LNCAP (cell line): ENCODE data around the gene TSPOAP1.

ENCODE experiments used
- CTCF ChIP-seq: fragments of 450-650 bp; IDR thresholded peaks from 2 replicates; pipeline ENCODE4 v1.5.1; 2017; ENCODE audit warnings: mild to moderate bottlenecking

Gene TSPOAP1

GRCh38 chr17:58367461-58367860 is 38.9 kb upstream of the TSPOAP1 start:
- TF ChIP-seq CTCF: no peak

- TF ChIP-seq CTCF: no peak
These were observed 37.5 kb upstream of the TSPOAP1 start for GRCh38 chr17:58365980-58366595.

DNA sequence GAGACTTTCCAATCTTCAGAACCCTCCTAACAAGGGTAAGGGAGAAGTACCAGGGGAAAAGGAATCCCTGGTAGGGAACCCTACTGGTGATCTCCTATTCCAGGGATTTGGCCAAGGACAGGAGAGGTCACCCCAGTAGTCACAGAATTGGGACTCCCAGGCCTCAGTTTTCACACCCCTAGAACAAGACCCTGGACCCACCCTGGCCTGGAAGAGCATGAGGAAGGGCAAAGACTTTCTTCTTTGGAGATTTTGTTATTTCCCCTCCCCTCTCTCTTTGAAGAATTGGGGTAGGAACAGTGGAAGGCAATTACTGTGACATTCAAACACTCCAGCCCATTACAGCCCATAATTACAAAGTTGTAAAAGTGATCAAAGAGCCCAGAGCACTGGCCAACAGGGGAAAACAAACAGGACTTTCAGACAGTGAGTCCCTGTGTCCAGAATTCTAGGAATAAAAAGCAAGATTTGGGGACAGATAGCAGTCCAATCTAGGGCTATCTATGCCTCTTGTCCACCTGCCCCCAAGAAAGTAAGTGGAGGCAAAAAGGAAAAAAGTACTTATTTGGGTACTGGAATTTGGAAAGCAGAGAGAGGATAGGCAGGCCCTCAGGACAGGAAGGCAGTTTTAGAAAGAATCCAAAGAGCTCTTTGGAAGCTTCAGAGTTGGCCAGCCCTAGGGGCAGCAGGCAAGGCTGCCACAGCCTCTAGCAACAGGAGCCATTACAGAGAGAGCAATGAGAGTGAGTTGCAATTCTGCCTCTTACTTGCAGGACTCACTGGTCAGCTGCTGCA is 36.8 kb upstream of the TSPOAP1 start:
- TF ChIP-seq CTCF: no peak

DNA sequence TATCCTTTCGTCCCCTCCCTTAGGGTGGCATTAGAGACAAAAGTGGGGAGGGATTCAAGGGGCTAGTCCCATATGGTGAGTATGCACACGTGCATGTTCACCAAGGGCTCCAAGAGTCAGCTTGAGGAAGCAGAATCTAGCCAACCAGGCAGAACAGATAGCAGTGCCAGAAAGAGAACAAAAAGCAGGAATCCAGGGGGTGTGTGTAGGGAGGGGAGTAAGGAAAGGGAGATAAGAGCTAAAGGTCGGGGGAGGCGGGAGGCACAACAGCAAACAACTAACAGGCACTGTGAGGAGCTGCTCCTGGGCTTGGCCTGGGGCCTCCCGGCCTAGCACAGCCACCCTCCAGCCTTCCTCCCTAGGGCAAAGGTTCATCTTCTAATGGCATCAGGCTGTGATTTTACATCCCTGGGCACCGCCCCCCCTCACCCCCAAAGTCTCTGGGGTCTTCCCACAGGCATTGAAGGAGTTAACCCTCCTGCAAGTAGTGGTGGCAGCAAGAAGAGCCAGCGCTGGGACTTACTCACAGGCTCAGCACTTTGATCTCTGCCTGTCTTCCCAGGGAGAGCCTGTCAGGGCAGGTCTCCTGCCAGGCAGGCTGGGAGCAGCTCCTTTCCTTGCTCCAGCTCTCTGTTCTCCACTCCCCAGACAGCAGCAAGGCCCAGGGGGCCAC is 35.8 kb upstream of the TSPOAP1 start:
- no peak for TF ChIP-seq CTCF

GRCh38 chr17:58363457-58364185 is 35.0 kb upstream of the TSPOAP1 start:
- TF ChIP-seq CTCF: no peak

GRCh38 chr17:58362368-58363014 is 33.9 kb upstream of the TSPOAP1 start:
- no peak for TF ChIP-seq CTCF
